Muscle layer of duodenum (tissue), 2 donors: ENCODE results near the gene MPND.
A peak's percentile ranks its signal among the peaks of the same experiment; 100 is the strongest.

ENCODE experiments used
- H3K27ac ChIP-seq: one replicate; pipeline ENCODE4 v1.7.0; 2013; ENCODE audit warnings: mild to moderate bottlenecking, low read length
- H3K27me3 ChIP-seq: one replicate; pipeline ENCODE4 v1.7.0; 2013; ENCODE audit warnings: low read depth, mild to moderate bottlenecking, control low read depth, low read length
- H3K36me3 ChIP-seq, 2 donors: one replicate each; pipeline ENCODE4 v1.7.0; 2013; ENCODE audit warnings: low read length in 2 of 2, control low read depth in 1 of 2, mild to moderate bottlenecking in 1 of 2; ENCODE audit not compliant: insufficient read depth in 2 of 2, control insufficient read depth in 1 of 2
- H3K4me1 ChIP-seq, 2 donors: one replicate each; pipeline ENCODE4 v1.7.0; 2013; ENCODE audit warnings: low read length in 2 of 2, mild to moderate bottlenecking in 2 of 2, control low read depth in 1 of 2, moderate library complexity in 1 of 2; ENCODE audit not compliant: insufficient read depth in 2 of 2, control insufficient read depth in 1 of 2
- H3K4me3 ChIP-seq, 2 donors: one replicate each; pipeline ENCODE4 v1.7.0; 2013; ENCODE audit warnings: low read length in 2 of 2, low read depth in 1 of 2, mild to moderate bottlenecking in 1 of 2
- H3K9me3 ChIP-seq, 2 donors: one replicate each; pipeline ENCODE4 v1.7.0; 2013; ENCODE audit warnings: low read length in 2 of 2, control low read depth in 1 of 2, mild to moderate bottlenecking in 1 of 2; ENCODE audit not compliant: control insufficient read depth in 1 of 2
- donor health status: healthy.

The MPND gene

DNA sequence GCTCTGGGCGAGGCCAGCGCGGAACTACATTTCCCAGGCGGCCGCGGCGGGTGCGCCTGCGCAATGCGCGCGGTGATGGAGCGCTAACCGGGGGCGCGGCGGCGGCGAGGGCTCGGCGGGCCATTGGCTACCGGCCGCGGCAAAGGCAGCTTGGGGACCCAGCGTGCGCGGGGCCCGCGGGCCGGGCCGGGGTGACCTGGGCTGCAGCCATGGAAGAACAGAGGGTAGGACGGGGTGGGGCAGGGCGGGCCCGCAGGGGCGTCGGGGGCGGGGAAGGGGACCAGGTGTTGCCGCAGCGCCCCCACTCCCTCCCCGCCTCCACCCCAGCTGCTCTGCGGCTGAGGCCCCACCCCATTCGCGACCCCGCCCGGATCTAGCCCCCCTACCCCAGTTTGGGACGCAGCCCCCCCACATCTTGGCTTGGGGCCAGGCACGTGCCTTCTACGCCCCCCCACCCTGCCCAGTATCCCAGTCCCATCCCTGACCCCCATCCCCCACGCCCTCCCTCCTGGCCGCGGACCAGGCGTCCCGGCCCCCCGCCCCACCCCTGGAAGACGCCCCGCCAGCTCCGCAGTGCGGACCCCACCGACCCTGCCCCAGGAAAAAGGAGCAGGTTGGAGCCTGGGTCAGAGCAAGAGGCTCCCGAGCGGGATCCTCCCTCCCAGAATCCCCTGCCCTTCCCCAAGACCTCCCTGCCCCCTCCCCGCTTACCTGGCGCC lies 38.7 kb upstream of the MPND start, which contains the start of gene FSD1:
Gene FSD1 (plus strand): TSS at position 61 of the 719 bp plus-strand sequence. CDS start 149 bp downstream, at position 210.
- H3K4me1 ChIP-seq, result peaks cover 0 to 8% of the 10 kb centered on the region in 2 donors
- peak within 1 kb of the TSS in 1 of 2 donors; percentile 44 for H3K4me3 ChIP-seq
- H3K27ac ChIP-seq, result no peak within 1 kb of the TSS

GRCh38 chr19:4305257-4305612 lies 38.1 kb upstream of the MPND start:
- Histone ChIP-seq H3K4me3 (no peak overlapping the region), H3K4me1 (peaks cover 0 to 8% of the 10 kb centered on the region in 2 donors), H3K9me3 (no peaks in the 10 kb centered on the region), H3K36me3 (no peaks in the 10 kb centered on the region), H3K27ac (no peak overlapping the region), H3K27me3 (peaks cover 4% of the 10 kb centered on the region)

More for the DNA sequence above, 38.7 kb upstream of the MPND start, which contains the start of gene FSD1:
- H3K9me3 ChIP-seq, result no peaks in the 10 kb centered on the region
- H3K36me3 ChIP-seq, result no peaks in the 10 kb centered on the region
- peaks cover 4% of the 10 kb centered on the region for H3K27me3 ChIP-seq

- no peaks in the 10 kb centered on the region for H3K9me3 ChIP-seq
- H3K36me3 ChIP-seq, result no peaks in the 10 kb centered on the region
- peaks cover 0 to 8% of the 10 kb centered on the region in 2 donors for H3K4me1 ChIP-seq
- H3K27me3 ChIP-seq, result peaks cover 4% of the 10 kb centered on the region
- H3K4me3 ChIP-seq, result no peak overlapping the region
- H3K27ac ChIP-seq, result no peak overlapping the region
Observed at GRCh38 chr19:4305659-4306058, 37.7 kb upstream of the MPND start.

- Histone ChIP-seq H3K4me3 (no peak overlapping the region), H3K4me1 (no peaks in the 10 kb centered on the region), H3K27ac (no peak overlapping the region), H3K9me3 (no peaks in the 10 kb centered on the region), H3K36me3 (no peaks in the 10 kb centered on the region), H3K27me3 (no peaks in the 10 kb centered on the region)
Observed at GRCh38 chr19:4310247-4311121, 32.9 kb upstream of the MPND start.

- H3K36me3 ChIP-seq, result no peaks in the 10 kb centered on the region
- H3K4me3 ChIP-seq, result no peak overlapping the region
- H3K4me1 ChIP-seq, result no peaks in the 10 kb centered on the region
- H3K27ac ChIP-seq, result no peak overlapping the region
- H3K9me3 ChIP-seq, result no peaks in the 10 kb centered on the region
- no peaks in the 10 kb centered on the region for H3K27me3 ChIP-seq
Observed at GRCh38 chr19:4313847-4314490, 29.4 kb upstream of the MPND start.

DNA sequence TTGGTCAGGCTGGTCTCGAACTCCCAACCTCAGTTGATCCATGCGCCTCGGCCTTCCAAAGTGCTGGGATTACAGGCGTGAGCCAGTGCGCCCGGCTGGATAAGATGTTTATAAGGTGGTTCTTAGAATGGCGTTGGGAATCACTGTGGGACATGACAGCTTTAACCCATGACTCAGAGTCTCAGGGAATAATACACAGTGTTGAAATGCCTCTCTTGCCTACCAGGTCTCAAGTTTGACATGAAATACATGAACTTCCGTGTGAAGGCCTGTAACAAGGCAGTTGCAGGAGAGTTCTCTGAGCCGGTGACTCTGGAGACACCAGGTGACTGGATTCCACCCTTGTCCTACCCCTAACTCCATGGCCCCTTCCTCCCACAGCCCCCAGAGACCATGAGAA lies 26.4 kb upstream of the MPND start:
- no peaks in the 10 kb centered on the region for H3K36me3 ChIP-seq
- no peaks in the 10 kb centered on the region for H3K9me3 ChIP-seq
- H3K4me3 ChIP-seq, result no peak overlapping the region
- no peaks in the 10 kb centered on the region for H3K27me3 ChIP-seq
- no peak overlapping the region for H3K27ac ChIP-seq
- H3K4me1 ChIP-seq, result no peaks in the 10 kb centered on the region

DNA sequence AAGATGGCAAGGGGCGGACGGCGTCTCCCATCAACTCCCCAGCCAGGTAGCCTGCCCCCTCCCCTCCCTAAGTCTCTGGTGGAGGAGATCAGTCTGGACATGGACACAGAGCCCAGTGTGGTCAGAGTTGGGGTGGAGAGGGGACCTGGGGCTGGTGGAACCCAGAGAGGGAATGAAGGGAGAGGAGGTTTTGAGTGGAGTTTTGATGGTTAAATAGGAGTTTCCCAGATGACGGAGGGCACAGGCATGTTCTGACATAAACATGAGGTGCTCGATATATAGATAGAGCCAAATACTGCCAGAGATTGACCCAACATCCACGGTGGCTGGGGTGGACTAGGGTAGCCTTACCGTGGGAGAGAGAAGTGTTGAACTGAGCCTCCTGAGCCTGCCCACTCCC lies 24.9 kb upstream of the MPND start:
- H3K4me3 ChIP-seq, result no peak overlapping the region
- H3K4me1 ChIP-seq, result no peaks in the 10 kb centered on the region
- no peaks in the 10 kb centered on the region for H3K36me3 ChIP-seq
- H3K9me3 ChIP-seq, result no peaks in the 10 kb centered on the region
- no peaks in the 10 kb centered on the region for H3K27me3 ChIP-seq
- H3K27ac ChIP-seq, result no peak overlapping the region

GRCh38 chr19:4319067-4319718 lies 24.2 kb upstream of the MPND start:
- H3K4me3 ChIP-seq, result no peak overlapping the region
- no peak overlapping the region for H3K27ac ChIP-seq
- no peaks in the 10 kb centered on the region for H3K9me3 ChIP-seq
- H3K36me3 ChIP-seq, result no peaks in the 10 kb centered on the region
- H3K4me1 ChIP-seq, result no peaks in the 10 kb centered on the region
- no peaks in the 10 kb centered on the region for H3K27me3 ChIP-seq

DNA sequence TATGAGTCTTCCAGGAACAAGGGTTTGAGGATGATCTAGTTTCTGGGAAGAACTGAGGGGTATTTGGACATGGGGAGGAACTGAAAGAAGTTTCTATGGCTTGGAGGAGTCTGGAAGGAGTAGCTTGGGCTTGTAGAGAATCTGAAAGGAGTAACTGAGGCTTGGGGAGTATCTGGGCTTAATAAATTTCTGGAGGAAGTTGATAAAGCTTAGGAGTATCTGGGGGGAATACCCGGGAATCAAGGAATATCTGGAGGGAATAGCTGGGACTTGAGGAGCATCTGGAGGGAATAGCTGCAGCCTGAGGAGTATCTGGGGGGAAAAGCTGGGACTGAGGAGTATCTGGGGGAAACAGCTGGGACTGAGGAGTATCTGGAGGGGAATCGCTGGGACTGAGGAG lies 22.9 kb upstream of the MPND start:
- H3K27me3 ChIP-seq, result no peaks in the 10 kb centered on the region
- H3K9me3 ChIP-seq, result no peaks in the 10 kb centered on the region
- no peaks in the 10 kb centered on the region for H3K4me1 ChIP-seq
- no peaks in the 10 kb centered on the region for H3K36me3 ChIP-seq
- H3K4me3 ChIP-seq, result no peak overlapping the region
- H3K27ac ChIP-seq, result no peak overlapping the region

- no peak overlapping the region for H3K4me3 ChIP-seq
- no peaks in the 10 kb centered on the region for H3K36me3 ChIP-seq
- peaks cover 3 to 14% of the 10 kb centered on the region in 2 donors for H3K4me1 ChIP-seq
- no peaks in the 10 kb centered on the region for H3K9me3 ChIP-seq
- no peak overlapping the region for H3K27ac ChIP-seq
- no peaks in the 10 kb centered on the region for H3K27me3 ChIP-seq
Observed at GRCh38 chr19:4322942-4323665, 20.3 kb upstream of the MPND start.
